Measurements from ENCODE around the gene MLEC.
A peak's percentile ranks its signal among the peaks of the same experiment; 100 is the strongest.

MLEC gene

GRCh38 chr12:120710805-120711296 is 23.9 kb downstream of the MLEC start:
- peak; percentile 50 for DNase-seq
- Mint-ChIP-seq H3K27me3 (no peaks in the 10 kb centered on the region), H3K4me1 (peaks cover 42% of the 10 kb centered on the region), H3K36me3 (peaks cover 19% of the 10 kb centered on the region), H3K4me3 (peak overlapping the region; percentile 83), H3K9me3 (no peaks in the 10 kb centered on the region), H3K27ac (peak overlapping the region; percentile 75)
- CTCF ChIA-PET: interaction anchor here (1.1 to 5.5 kb wide), 8 partner anchors 10 to 261 kb away, joined by 3 to 50 read pairs (median 4); partner anchors contain the start of gene POP5

GRCh38 chr12:120711411-120711810 is 24.5 kb downstream of the MLEC start:
- CTCF ChIA-PET: interaction anchor here (1.0 to 5.5 kb wide), 9 partner anchors 9 to 260 kb away, joined by 3 to 50 read pairs (median 4); partner anchors contain the start of gene POP5
- peaks cover 42% of the 10 kb centered on the region for H3K4me1 Mint-ChIP-seq

GRCh38 chr12:120712610-120713009 is 25.7 kb downstream of the MLEC start:
- no peak for DNase-seq
- H3K27me3 Mint-ChIP-seq: no peaks in the 10 kb centered on the region
- H3K4me3 Mint-ChIP-seq: no peak overlapping the region
- no peak overlapping the region for H3K27ac Mint-ChIP-seq
- peaks cover 42% of the 10 kb centered on the region for H3K4me1 Mint-ChIP-seq
- peaks cover 30% of the 10 kb centered on the region for H3K36me3 Mint-ChIP-seq
- H3K9me3 Mint-ChIP-seq: no peaks in the 10 kb centered on the region
- CTCF ChIA-PET: interaction anchor here (2.7 to 5.5 kb wide), 2 partner anchors 8 to 64 kb away, joined by 9 to 50 read pairs; no protein-coding TSS in a partner anchor

More at GRCh38 chr12:120711411-120711810, 24.5 kb downstream of the MLEC start:
- no peak for DNase-seq
- H3K4me3 Mint-ChIP-seq: peak overlapping the region; percentile 83
- H3K36me3 Mint-ChIP-seq: peaks cover 21% of the 10 kb centered on the region
- H3K27ac Mint-ChIP-seq: peak overlapping the region; percentile 75
- no peaks in the 10 kb centered on the region for H3K27me3 Mint-ChIP-seq
- no peaks in the 10 kb centered on the region for H3K9me3 Mint-ChIP-seq

- Mint-ChIP-seq H3K4me3 (no peak overlapping the region), H3K27me3 (no peaks in the 10 kb centered on the region), H3K4me1 (peaks cover 51% of the 10 kb centered on the region), H3K27ac (no peak overlapping the region), H3K9me3 (no peaks in the 10 kb centered on the region), H3K36me3 (peaks cover 37% of the 10 kb centered on the region)
- CTCF ChIA-PET: interaction anchor here (0.8 to 3.3 kb wide), 5 partner anchors 11 to 258 kb away, joined by 3 to 34 read pairs (median 7); partner anchors contain the start of gene ACADS
- peak; percentile 83 for DNase-seq
Observed at GRCh38 chr12:120713861-120714482, 27.0 kb downstream of the MLEC start.

GRCh38 chr12:120718055-120718454 is 31.1 kb downstream of the MLEC start:
- Mint-ChIP-seq H3K4me3 (no peak overlapping the region), H3K27me3 (no peaks in the 10 kb centered on the region), H3K36me3 (peaks cover 66% of the 10 kb centered on the region), H3K27ac (no peak overlapping the region), H3K9me3 (no peaks in the 10 kb centered on the region), H3K4me1 (peaks cover 35% of the 10 kb centered on the region)
- CTCF ChIA-PET: interaction anchor here (0.9 to 1.3 kb wide), 2 partner anchors 69 to 71 kb away, joined by 3 to 6 read pairs; no protein-coding TSS in a partner anchor
- DNase-seq: no peak

- CTCF ChIA-PET: interaction anchor here (0.8 kb wide), 1 partner anchor 138 kb away, joined by 3 read pairs; the partner anchor contains the start of gene POP5
- peaks cover 63% of the 10 kb centered on the region for H3K36me3 Mint-ChIP-seq
- peak overlapping the region; percentile 1 for H3K27ac Mint-ChIP-seq
Observed at GRCh38 chr12:120719072-120719471, 32.1 kb downstream of the MLEC start.

GRCh38 chr12:120719496-120720233 is 32.7 kb downstream of the MLEC start:
- Mint-ChIP-seq H3K27me3 (no peaks in the 10 kb centered on the region), H3K4me1 (peaks cover 26% of the 10 kb centered on the region), H3K9me3 (no peaks in the 10 kb centered on the region), H3K4me3 (no peak overlapping the region), H3K27ac (peak overlapping the region; percentile 1), H3K36me3 (peaks cover 65% of the 10 kb centered on the region)
- CTCF ChIA-PET: interaction anchor here (0.8 to 2.3 kb wide), 6 partner anchors 8 to 252 kb away, joined by 3 to 9 read pairs (median 4); partner anchors contain the start of genes POP5 and UNC119B
- DNase-seq: no peak

More at GRCh38 chr12:120719072-120719471, 32.1 kb downstream of the MLEC start:
- H3K4me3 Mint-ChIP-seq: no peak overlapping the region
- no peaks in the 10 kb centered on the region for H3K9me3 Mint-ChIP-seq
- DNase-seq: no peak
- peaks cover 27% of the 10 kb centered on the region for H3K4me1 Mint-ChIP-seq
- no peaks in the 10 kb centered on the region for H3K27me3 Mint-ChIP-seq

GRCh38 chr12:120720234-120720986 is 33.5 kb downstream of the MLEC start:
- Mint-ChIP-seq H3K9me3 (no peaks in the 10 kb centered on the region), H3K4me1 (peaks cover 32% of the 10 kb centered on the region), H3K27me3 (no peaks in the 10 kb centered on the region), H3K27ac (no peak overlapping the region), H3K36me3 (peaks cover 63% of the 10 kb centered on the region), H3K4me3 (no peak overlapping the region)
- CTCF ChIA-PET: interaction anchor here (0.7 to 2.3 kb wide), 6 partner anchors 9 to 252 kb away, joined by 3 to 9 read pairs (median 4); partner anchors contain the start of gene UNC119B
- no peak for DNase-seq

GRCh38 chr12:120720987-120721801 is 34.2 kb downstream of the MLEC start:
- CTCF ChIA-PET: interaction anchor here (0.7 to 2.3 kb wide), 6 partner anchors 10 to 223 kb away, joined by 3 to 9 read pairs (median 4); partner anchors contain the start of gene UNC119B
- no peaks in the 10 kb centered on the region for H3K9me3 Mint-ChIP-seq
- H3K27ac Mint-ChIP-seq: no peak overlapping the region

GRCh38 chr12:120721866-120722265 is 34.9 kb downstream of the MLEC start:
- no peaks in the 10 kb centered on the region for H3K27me3 Mint-ChIP-seq
- H3K36me3 Mint-ChIP-seq: peaks cover 55% of the 10 kb centered on the region
- DNase-seq: no peak
- peaks cover 44% of the 10 kb centered on the region for H3K4me1 Mint-ChIP-seq
- no peak overlapping the region for H3K27ac Mint-ChIP-seq
- CTCF ChIA-PET: interaction anchor here (1.2 to 2.3 kb wide), 3 partner anchors 11 to 75 kb away, joined by 3 to 9 read pairs (median 5); partner anchors contain the start of gene UNC119B
- H3K4me3 Mint-ChIP-seq: no peak overlapping the region
- H3K9me3 Mint-ChIP-seq: no peaks in the 10 kb centered on the region

More at GRCh38 chr12:120720987-120721801, 34.2 kb downstream of the MLEC start:
- H3K36me3 Mint-ChIP-seq: peaks cover 62% of the 10 kb centered on the region
- no peaks in the 10 kb centered on the region for H3K27me3 Mint-ChIP-seq
- DNase-seq: no peak
- peaks cover 37% of the 10 kb centered on the region for H3K4me1 Mint-ChIP-seq
- H3K4me3 Mint-ChIP-seq: no peak overlapping the region

- CTCF ChIA-PET: interaction anchor here (1.2 kb wide), 1 partner anchor 76 kb away, joined by 3 read pairs; no protein-coding TSS in a partner anchor
- Mint-ChIP-seq H3K4me1 (peaks cover 45% of the 10 kb centered on the region), H3K36me3 (peaks cover 50% of the 10 kb centered on the region), H3K4me3 (no peak overlapping the region), H3K27ac (no peak overlapping the region), H3K9me3 (no peaks in the 10 kb centered on the region), H3K27me3 (no peaks in the 10 kb centered on the region)
- no peak for DNase-seq
Observed at GRCh38 chr12:120722784-120723183, 35.8 kb downstream of the MLEC start.

GRCh38 chr12:120724720-120725119 is 37.8 kb downstream of the MLEC start:
- Mint-ChIP-seq H3K27ac (no peak overlapping the region), H3K4me3 (peak overlapping the region; percentile 95), H3K4me1 (peaks cover 28% of the 10 kb centered on the region), H3K27me3 (no peaks in the 10 kb centered on the region), H3K9me3 (no peaks in the 10 kb centered on the region), H3K36me3 (peaks cover 43% of the 10 kb centered on the region)
- DNase-seq: no peak
- CTCF ChIA-PET: interaction anchor here (0.6 to 1.2 kb wide), 2 partner anchors 76 to 372 kb away, joined by 3 to 5 read pairs; no protein-coding TSS in a partner anchor

Data from activated naive CD4-positive, alpha-beta T cell treated with anti-CD3 and anti-CD28 coated beads, Interleukin-2, amount 10 ng/mL, durations not matched to agents 7 days and 5 days (primary cell).